ENCODE data around the gene MPIG6B.

MPIG6B gene

GRCh38 chr6:31691078-31691463, 32.1 kb upstream of the MPIG6B start:
- TF ChIP-seq CTCF (IDR thresholded peaks at IDR 0.05; ENCODE audit: borderline replicate concordance, extremely low read depth, low read length, poor library complexity, severe bottlenecking) = no peak
- no peak for TF ChIP-seq EZH2 (IDR thresholded peaks at IDR 0.05; ENCODE audit: borderline replicate concordance, low read depth, low read length, severe bottlenecking)
- H3K4me1 ChIP-seq (ENCODE audit: insufficient read depth, low read length) = no peaks in the 10 kb centered on the region
- DNase-seq = no peak
- no peak overlapping the region for H2AFZ ChIP-seq (ENCODE audit: low read depth, low read length)
- ATAC-seq (ENCODE audit: insufficient read depth, low read depth) = no peak
- H3K4me2 ChIP-seq (ENCODE audit: insufficient read depth, low read length) = no peak overlapping the region
- no peaks in the 10 kb centered on the region for H3K27me3 ChIP-seq (ENCODE audit: insufficient read depth, low read length, poor library complexity)
- H3K9ac ChIP-seq (ENCODE audit: low read depth, low read length) = no peak overlapping the region
- H3K9me3 ChIP-seq (ENCODE audit: insufficient read depth, low read length, severe bottlenecking) = no peaks in the 10 kb centered on the region
- H3K36me3 ChIP-seq (ENCODE audit: insufficient read depth, low read length) = peaks cover 92% of the 10 kb centered on the region
- H4K20me1 ChIP-seq (ENCODE audit: insufficient read depth, low read length) = 0 out of 2 replicates have a peak, but pooled peaks cover 4% of the 10 kb centered on the region
- H3K4me3 ChIP-seq (ENCODE audit: low read depth in 1 of 2, low read length in 2 of 2) = no peak overlapping the region
- no peak overlapping the region for H3K27ac ChIP-seq (ENCODE audit: low read length)
- H3K79me2 ChIP-seq (ENCODE audit: insufficient read depth, low read length) = no peaks in the 10 kb centered on the region

- peaks cover 90% of the 10 kb centered on the region for H3K36me3 ChIP-seq (ENCODE audit: insufficient read depth, low read length)
- ATAC-seq (ENCODE audit: insufficient read depth, low read depth) = no peak
These were observed 31.5 kb upstream of the MPIG6B start for GRCh38 chr6:31691564-31692108.

GRCh38 chr6:31692353-31692752, 30.8 kb upstream of the MPIG6B start:
- ATAC-seq (ENCODE audit: insufficient read depth, low read depth) (no peak), DNase-seq (no peak)
- no peaks in the 10 kb centered on the region for H3K9me3 ChIP-seq (ENCODE audit: insufficient read depth, low read length, severe bottlenecking)
- no peaks in the 10 kb centered on the region for H3K27me3 ChIP-seq (ENCODE audit: insufficient read depth, low read length, poor library complexity)
- no peaks in the 10 kb centered on the region for H3K4me1 ChIP-seq (ENCODE audit: insufficient read depth, low read length)
- no peak overlapping the region for H3K27ac ChIP-seq (ENCODE audit: low read length)
- H3K4me2 ChIP-seq (ENCODE audit: insufficient read depth, low read length) = no peak overlapping the region
- no peak overlapping the region for H3K4me3 ChIP-seq (ENCODE audit: low read depth in 1 of 2, low read length in 2 of 2)
- H2AFZ ChIP-seq (ENCODE audit: low read depth, low read length) = no peak overlapping the region
- H4K20me1 ChIP-seq (ENCODE audit: insufficient read depth, low read length) = 0 out of 2 replicates have a peak, but pooled peaks cover 4% of the 10 kb centered on the region
- TF ChIP-seq EZH2 (IDR thresholded peaks at IDR 0.05; ENCODE audit: borderline replicate concordance, low read depth, low read length, severe bottlenecking) = no peak
- no peak overlapping the region for H3K9ac ChIP-seq (ENCODE audit: low read depth, low read length)
- H3K79me2 ChIP-seq (ENCODE audit: insufficient read depth, low read length) = no peaks in the 10 kb centered on the region; the same call in 1 of the 2 replicates
- peaks cover 91% of the 10 kb centered on the region for H3K36me3 ChIP-seq (ENCODE audit: insufficient read depth, low read length)

More at GRCh38 chr6:31691564-31692108, 31.5 kb upstream of the MPIG6B start:
- Histone ChIP-seq H3K4me1 (ENCODE audit: insufficient read depth, low read length) (no peaks in the 10 kb centered on the region), H3K27me3 (ENCODE audit: insufficient read depth, low read length, poor library complexity) (no peaks in the 10 kb centered on the region), H3K9me3 (ENCODE audit: insufficient read depth, low read length, severe bottlenecking) (no peaks in the 10 kb centered on the region), H3K79me2 (ENCODE audit: insufficient read depth, low read length) (no peaks in the 10 kb centered on the region), H3K4me3 (ENCODE audit: low read depth in 1 of 2, low read length in 2 of 2) (no peak overlapping the region), H3K9ac (ENCODE audit: low read depth, low read length) (no peak overlapping the region), H3K4me2 (ENCODE audit: insufficient read depth, low read length) (no peak overlapping the region), H4K20me1 (ENCODE audit: insufficient read depth, low read length) (0 out of 2 replicates have a peak, but pooled peaks cover 4% of the 10 kb centered on the region), H2AFZ (ENCODE audit: low read depth, low read length) (no peak overlapping the region), H3K27ac (ENCODE audit: low read length) (no peak overlapping the region)
- no peak for TF ChIP-seq EZH2 (IDR thresholded peaks at IDR 0.05; ENCODE audit: borderline replicate concordance, low read depth, low read length, severe bottlenecking)
- no peak for TF ChIP-seq CTCF (IDR thresholded peaks at IDR 0.05; ENCODE audit: borderline replicate concordance, extremely low read depth, low read length, poor library complexity, severe bottlenecking)
- no peak for DNase-seq

GRCh38 chr6:31692886-31693285, 30.3 kb upstream of the MPIG6B start:
- Histone ChIP-seq H3K27me3 (ENCODE audit: insufficient read depth, low read length, poor library complexity) (no peaks in the 10 kb centered on the region), H3K9me3 (ENCODE audit: insufficient read depth, low read length, severe bottlenecking) (no peaks in the 10 kb centered on the region), H3K4me2 (ENCODE audit: insufficient read depth, low read length) (no peak overlapping the region), H3K79me2 (ENCODE audit: insufficient read depth, low read length) (peaks cover 2% of the 10 kb centered on the region; the same call in 1 of the 2 replicates), H3K4me1 (ENCODE audit: insufficient read depth, low read length) (no peaks in the 10 kb centered on the region), H3K4me3 (ENCODE audit: low read depth in 1 of 2, low read length in 2 of 2) (no peak overlapping the region), H2AFZ (ENCODE audit: low read depth, low read length) (no peak overlapping the region), H3K36me3 (ENCODE audit: insufficient read depth, low read length) (peaks cover 91% of the 10 kb centered on the region), H4K20me1 (ENCODE audit: insufficient read depth, low read length) (0 out of 2 replicates have a peak, but pooled peaks cover 4% of the 10 kb centered on the region), H3K9ac (ENCODE audit: low read depth, low read length) (no peak overlapping the region), H3K27ac (ENCODE audit: low read length) (no peak overlapping the region)
- DNase-seq = no peak
- TF ChIP-seq CTCF (IDR thresholded peaks at IDR 0.05; ENCODE audit: borderline replicate concordance, extremely low read depth, low read length, poor library complexity, severe bottlenecking) (no peak), EZH2 (IDR thresholded peaks at IDR 0.05; ENCODE audit: borderline replicate concordance, low read depth, low read length, severe bottlenecking) (no peak)
- no peak for ATAC-seq (ENCODE audit: insufficient read depth, low read depth)
